Heart left ventricle (tissue), 16 donors: ENCODE measurements around the gene PSMC4. TPM values are rescaled to one million over a fixed set of nuclear protein-coding genes. Genes with fewer than 3 reads are reported as not detected.

Experiments
- ATAC-seq, 4 donors: fragments of 200-7000 bp; cut with Tn5 transposase; one replicate each; pipeline ENCODE4 v1.9.1; 2020 to 2022; ENCODE audit warnings: moderate library complexity in 4 of 4, mild to moderate bottlenecking in 3 of 4, moderate number of reproducible peaks in 1 of 4
- DNase-seq, 5 donors: peaks; one replicate each; pipeline ENCODE4 v3.0.0-alpha.2; 2020
- H3K27ac ChIP-seq, 12 donors: fragments of 200-600 bp; sonication (generic) in 4 of 12; one replicate each; pipeline versions ENCODE4 v1.5.0 to v1.8.0; 2016 to 2022; ENCODE audit warnings: mild to moderate bottlenecking in 2 of 12
- H3K27me3 ChIP-seq, 9 donors: fragments of 200-600 bp; sonication (generic) in 2 of 9; one replicate each; pipeline versions ENCODE4 v1.5.1 to v1.8.0; 2016 to 2022; ENCODE audit warnings: mild to moderate bottlenecking in 3 of 9
- H3K36me3 ChIP-seq, 9 donors: fragments of 200-600 bp; sonication (generic) in 2 of 9; one replicate each; pipeline versions ENCODE4 v1.5.0 to v1.8.0; 2018 to 2022; ENCODE audit warnings: mild to moderate bottlenecking in 2 of 9
- H3K4me1 ChIP-seq, 12 donors: fragments of 200-600 bp; sonication (generic) in 4 of 12; one replicate each; pipeline versions ENCODE4 v1.5.0 to v1.8.0; 2016 to 2022; ENCODE audit warnings: mild to moderate bottlenecking in 3 of 12
- H3K4me3 ChIP-seq, 12 donors: fragments of 200-600 bp; sonication (generic) in 4 of 12; one replicate each; pipeline versions ENCODE4 v1.5.0 to v1.8.0; 2017 to 2022; ENCODE audit warnings: mild to moderate bottlenecking in 9 of 12, moderate library complexity in 4 of 12
- H3K9me3 ChIP-seq, 12 donors: fragments of 200-600 bp; sonication (generic) in 4 of 12; one replicate each; pipeline versions ENCODE4 v1.5.0 to v1.8.0; 2016 to 2022; ENCODE audit warnings: mild to moderate bottlenecking in 1 of 12
- CTCF ChIP-seq, 12 donors: fragments of 200-600 bp; sonication (generic) in 4 of 12; IDR thresholded peaks; one replicate each; pipeline versions ENCODE4 v1.5.0 to v1.8.0; 2018 to 2022; ENCODE audit warnings: antibody characterized with exemption in 12 of 12, mild to moderate bottlenecking in 5 of 12
- POLR2A ChIP-seq, 2 donors: fragments of 450-650 bp; IDR thresholded peaks; one replicate each; pipeline ENCODE4 v1.6.1; 2017; ENCODE audit warnings: antibody characterized with exemption in 2 of 2, mild to moderate bottlenecking in 2 of 2, moderate library complexity in 2 of 2
- WGBS, 4 donors: extraction: QIAGEN DNeasy Blood & Tissue Kit in 2 of 4; methylation state at CpG; one replicate each; pipeline versions ENCODE4 v1.1.5 to v1.1.7; 2013 to 2018; 5-methylcytosine and 5-hydroxymethylcytosine counted together
- intact Hi-C, 10 donors: fragments of 100-400 bp; cut with DNase I; formaldehyde crosslinking; loops; one replicate each; pipeline versions ENCODE4 v1.11.1 to v1.14.2; 2022
- long read RNA-seq, 3 donors: library from polyadenylated mRNA; unstranded; transcript quantifications; one replicate each; pipeline ENCODE4 v2.0.0, GENCODE V29; 2020 to 2021
- polyA plus RNA-seq, 2 donors: library from polyadenylated mRNA; stranded (reverse); fragments of 200-250 nt; gene quantifications; one replicate each; pipeline ENCODE4 v1.2.3, GENCODE V29; 2013
- total RNA-seq, 9 donors: library from RNA; depleted of rRNA in 2 of 9; stranded (reverse); fragments of >200 nt in 2 of 9; fragmentation: NEBNext Ultra II Directional in 3 of 9; extraction: Animal tissue kit (Norgen Biotek cat#: 25700) in 3 of 9; gene quantifications; one replicate each; pipeline versions ENCODE4 v1.1.0 to v1.2.4, GENCODE V29; 2016 to 2023
- donor health status: ischemic (EF 13 %, LVEDD 7.1; RV severe dilation, severe dysfunction).
- donor health status: healthy with polysubstance abuse.
- donor health status: DM: no; HTN: yes; CAD: no.
- donor health status: DM: no; HTN: no; CAD: no.
- donor health status: ischemic (EF 25% LVEDD 6.9; RV normal size, moderate dysfunction).
- donor health status: ischemic (EF 25% LVEDD 5.7; RV mildly dilated, moderate dysfunction).
- donor health status: healthy.
- donor health status: DM: yes; HTN: yes; CAD: no.
- donor health status: ischemic (EF 35%, LVEDD 5.7; RV mildly dilated, moderate dysfunction).
- donor health status: nonischemic (EF 11% LVEDD 7.7; RV severe dilation, severe dysfunction).
- donor health status: DM: yes; HTN: yes; CAD: no.
- donor health status: PGD.
- donor health status: ischemic (EF 29% LVEDD 5.4; RV normal size, mild dysfunction).
- donor health status: nonischemic (EF 23%, LVEDD 6.1; RV moderate dilation, normal function).

PSMC4 gene
- total RNA-seq (100 to 1,000 TPM in 1 of 9 donors, 10 to 100 TPM in 8; 58.5 to 112 (median 78.6) TPM), polyA plus RNA-seq (100 to 1,000 TPM in 1 of 2 donors, 10 to 100 TPM in 1; 65.9 to 120 TPM)
- long read RNA-seq, donor 1, transcript PSMC4-201 (11 exons, 1,591 nt), result major isoform, 70 of 80 reads
- long read RNA-seq, donor 1, partial matches to known transcripts, result 8 of 80 reads
- long read RNA-seq, donor 1, other reads (novel, unspliced or antisense), result 2 of 80 reads
- long read RNA-seq, donor 2, transcript PSMC4-201 (11 exons, 1,591 nt), result major isoform, 282 of 304 reads
- long read RNA-seq, donor 2, partial matches to known transcripts, result 7 of 304 reads
- long read RNA-seq, donor 2, other reads (novel, unspliced or antisense), result 10 of 304 reads
- long read RNA-seq, donor 3, transcript PSMC4-201 (11 exons, 1,591 nt), result major isoform, 71 of 79 reads
- long read RNA-seq, donor 3, partial matches to known transcripts, result 5 of 79 reads
- long read RNA-seq, donor 3, other reads (novel, unspliced or antisense), result 2 of 79 reads

- peak; percentile 99 to 100 (median 100) for ATAC-seq
- H3K36me3 ChIP-seq, result peaks cover 0 to 40% (median 37%) of the 10 kb centered on the region in 9 donors
- 0 to 1% (median 0%) methylated on average over 28 to 47 of the region's 47 CpGs for WGBS, 4 donors
- H3K4me1 ChIP-seq, result peaks cover 0 to 32% (median 13%) of the 10 kb centered on the region in 12 donors
- H3K27ac ChIP-seq, result peak within 1 kb of the TSS; percentile 40 to 95 (median 90)
- TF ChIP-seq CTCF (IDR thresholded peaks at IDR 0.05) (peak; percentile 57 to 95 (median 73)), POLR2A (IDR thresholded peaks at IDR 0.05) (peak; percentile 42 to 88)
- no peaks in the 10 kb centered on the region for H3K9me3 ChIP-seq
- intact Hi-C loops, result loop anchor here in 6 of 10 donors (2.0 to 10.0 kb wide), 6 partner anchors 26 to 178 kb away; partner anchors contain the start of genes ZNF546 (in 3 of the 6), FBL (in 2 of the 6) and ZNF780A (in 1 of the 6)
- DNase-seq, result peak; percentile 98 to 99 (median 99)
- peak within 1 kb of the TSS; percentile 67 to 93 (median 85) for H3K4me3 ChIP-seq
- no peaks in the 10 kb centered on the region for H3K27me3 ChIP-seq
Measured at GRCh38 chr19:39970675-39971379, at the start of gene PSMC4. Gene PSMC4 (plus strand): TSS chr19:39971165. CDS start chr19:39971203, 38 bp downstream.

- no peak for ATAC-seq
- no peak overlapping the region for H3K4me3 ChIP-seq
- no peaks in the 10 kb centered on the region for H3K36me3 ChIP-seq
- no peak for DNase-seq
- peaks cover 0 to 6% (median 0%) of the 10 kb centered on the region in 12 donors for H3K9me3 ChIP-seq
- no peaks in the 10 kb centered on the region for H3K4me1 ChIP-seq
- WGBS, 4 donors, result 77 to 84% (median 80%) methylated on average over 4 of the region's 4 CpGs
- no peak for TF ChIP-seq CTCF (IDR thresholded peaks at IDR 0.05)
- TF ChIP-seq POLR2A (IDR thresholded peaks at IDR 0.05), result no peak
- no peak overlapping the region for H3K27ac ChIP-seq
- H3K27me3 ChIP-seq, result peaks cover 0 to 37% (median 0%) of the 10 kb centered on the region in 9 donors
- intact Hi-C loops, result no loop called here
Measured at GRCh38 chr19:39923862-39924261, 47.1 kb upstream of the PSMC4 start.

- no peaks in the 10 kb centered on the region for H3K4me1 ChIP-seq
- intact Hi-C loops, result no loop called here
- peaks cover 0 to 41% (median 0%) of the 10 kb centered on the region in 9 donors for H3K27me3 ChIP-seq
- H3K27ac ChIP-seq, result no peak overlapping the region
- 92 to 95% (median 94%) methylated on average over 27 to 37 of the region's 37 CpGs for WGBS, 4 donors
- no peak for DNase-seq
- ATAC-seq, result no peak
- TF ChIP-seq POLR2A (IDR thresholded peaks at IDR 0.05) (no peak), CTCF (IDR thresholded peaks at IDR 0.05) (no peak)
- H3K36me3 ChIP-seq, result no peaks in the 10 kb centered on the region
- H3K4me3 ChIP-seq, result no peak overlapping the region
- peaks cover 0 to 6% (median 0%) of the 10 kb centered on the region in 12 donors for H3K9me3 ChIP-seq
Measured at GRCh38 chr19:39924389-39924788, 46.6 kb upstream of the PSMC4 start.

- Histone ChIP-seq H3K36me3 (no peaks in the 10 kb centered on the region), H3K9me3 (peaks cover 0 to 8% (median 0%) of the 10 kb centered on the region in 12 donors), H3K4me1 (no peaks in the 10 kb centered on the region), H3K4me3 (no peak overlapping the region), H3K27ac (no peak overlapping the region), H3K27me3 (peaks cover 0 to 45% (median 0%) of the 10 kb centered on the region in 9 donors)
- intact Hi-C loops, result no loop called here
- TF ChIP-seq CTCF (IDR thresholded peaks at IDR 0.05), result no peak
- TF ChIP-seq POLR2A (IDR thresholded peaks at IDR 0.05), result no peak
- ATAC-seq (no peak), DNase-seq (no peak)
- 62 to 76% (median 74%) methylated on average over 5 of the region's 5 CpGs for WGBS, 4 donors
Measured at GRCh38 chr19:39924952-39925351, 46.0 kb upstream of the PSMC4 start.
